Measurements from ENCODE around the gene MYL9.
A peak's percentile ranks its signal among the peaks of the same experiment; 100 is the strongest.

Gene MYL9

GRCh38 chr20:36584018-36584481 is 42.7 kb downstream of the MYL9 start:
- no peak for DNase-seq (ENCODE audit: low spot score)

DNA sequence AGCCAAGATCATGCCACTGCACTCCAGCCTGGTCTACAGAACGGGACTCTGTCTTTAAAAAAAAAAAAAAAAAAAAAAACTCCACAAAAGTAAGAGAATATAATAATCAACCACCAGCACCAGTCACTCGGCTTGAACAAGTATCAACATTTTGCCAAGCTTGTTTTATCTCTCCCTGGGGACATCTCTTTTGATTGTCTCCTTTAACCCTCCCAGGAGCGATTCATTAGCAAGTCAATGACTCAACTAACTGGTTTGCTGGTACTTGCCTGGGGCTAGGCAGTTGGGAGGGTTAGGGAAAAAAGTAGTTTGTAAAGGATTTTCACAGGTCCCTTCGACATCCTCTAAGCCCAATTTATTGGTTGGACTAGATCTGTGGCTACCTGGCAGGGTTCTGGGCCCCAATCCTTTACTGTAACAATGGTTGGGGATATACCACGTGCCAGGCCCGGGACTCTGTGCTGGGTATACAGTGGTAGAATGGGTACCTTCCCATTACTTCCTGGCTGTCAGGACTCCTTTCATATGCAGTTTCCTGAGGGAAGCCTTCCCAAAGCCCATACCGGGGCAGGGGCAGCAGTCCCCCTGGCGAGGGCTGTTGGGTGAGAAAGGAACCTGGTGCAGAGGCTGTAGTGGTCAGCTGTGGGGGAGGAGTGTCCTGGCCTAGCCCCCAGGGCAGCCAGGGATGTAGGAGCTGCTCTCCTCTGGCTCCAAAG is 44.2 kb downstream of the MYL9 start:
- peak; percentile 21 for DNase-seq (ENCODE audit: low spot score)

- DNase-seq (ENCODE audit: low spot score) = no peak
Observed at GRCh38 chr20:36587388-36588070, 46.2 kb downstream of the MYL9 start.

DNA sequence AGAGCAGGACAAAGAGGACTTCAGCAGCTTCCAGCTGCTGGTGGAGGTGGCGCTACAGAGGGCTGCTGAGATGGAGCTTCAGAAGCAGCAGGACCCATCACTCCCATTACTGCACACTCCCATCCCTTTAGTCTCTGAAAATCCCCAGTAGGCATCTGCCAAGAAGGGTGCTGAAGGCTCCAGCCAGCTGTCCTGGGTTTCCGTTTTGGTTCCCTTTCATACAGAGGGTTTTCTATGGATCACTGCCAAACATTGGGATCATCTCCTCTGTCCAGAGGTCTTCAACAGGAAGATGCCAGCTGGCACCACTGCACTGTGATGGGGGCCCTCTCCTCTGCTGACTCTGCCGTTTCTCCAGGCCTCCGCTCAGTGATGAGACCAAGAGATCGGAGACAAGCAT is 50.0 kb downstream of the MYL9 start:
- no peak for DNase-seq (ENCODE audit: low spot score)

DNA sequence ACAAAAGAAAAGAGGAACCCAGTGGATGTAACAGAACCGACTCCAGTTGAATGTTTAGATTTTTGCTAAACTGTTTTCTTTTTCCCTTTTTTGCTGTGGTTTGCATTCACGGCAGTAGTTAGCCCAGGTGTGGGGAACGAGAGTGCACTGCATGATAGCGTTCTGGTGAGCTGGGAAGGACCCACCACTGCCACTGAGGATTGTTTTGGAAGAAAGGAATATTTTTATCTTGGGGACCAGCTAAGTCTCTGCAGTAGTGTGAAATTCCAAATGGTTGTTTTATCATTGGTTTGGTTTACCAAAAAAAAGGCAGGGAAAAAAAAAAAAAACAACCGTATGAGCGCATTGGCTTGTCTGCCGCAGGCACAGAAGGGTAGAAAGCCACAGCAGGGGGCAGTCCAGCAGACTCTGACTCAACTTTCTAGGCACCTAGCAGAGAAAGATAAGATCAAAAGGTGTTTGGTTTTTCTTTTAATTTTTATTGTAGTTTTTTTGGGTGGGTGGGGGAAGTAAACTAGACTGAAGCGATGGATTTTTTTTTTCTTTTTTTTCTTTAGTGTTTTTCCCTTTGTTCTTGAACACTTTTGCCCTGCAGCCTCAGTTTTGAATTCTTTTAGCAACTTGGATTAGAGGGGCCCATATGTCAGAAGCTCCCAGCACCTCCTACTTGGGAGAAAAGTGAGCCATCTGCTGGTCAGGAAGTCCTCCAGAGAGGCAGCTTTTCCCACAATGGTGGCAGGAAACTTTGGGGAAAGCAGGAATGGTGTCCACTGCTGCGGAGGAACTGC is 50.7 kb downstream of the MYL9 start:
- no peak for DNase-seq (ENCODE audit: low spot score)

GRCh38 chr20:36593347-36593929 is 52.1 kb downstream of the MYL9 start:
- DNase-seq (ENCODE audit: low spot score) = no peak

GRCh38 chr20:36599912-36600345 is 58.6 kb downstream of the MYL9 start:
- no peak for DNase-seq (ENCODE audit: low spot score)

All from kidney capillary endothelial cell (primary cell).